HG03139 (cell line): ENCODE measurements around the gene PSMB7.

Experiments
- ATAC-seq: cut with Tn5 transposase; IDR thresholded peaks from one replicate; pipeline ENCODE4 v1.9.1; 2021; ENCODE audit not compliant: unreplicated experiment

Gene PSMB7

GRCh38 chr9:124384846-124385245 is 30.4 kb downstream of the PSMB7 start:
- ATAC-seq: no peak

- ATAC-seq: no peak
Observed at GRCh38 chr9:124384210-124384609, 31.0 kb downstream of the PSMB7 start.

GRCh38 chr9:124381170-124381945 is 33.9 kb downstream of the PSMB7 start:
- no peak for ATAC-seq

GRCh38 chr9:124377551-124378406 is 37.5 kb downstream of the PSMB7 start:
- no peak for ATAC-seq

DNA sequence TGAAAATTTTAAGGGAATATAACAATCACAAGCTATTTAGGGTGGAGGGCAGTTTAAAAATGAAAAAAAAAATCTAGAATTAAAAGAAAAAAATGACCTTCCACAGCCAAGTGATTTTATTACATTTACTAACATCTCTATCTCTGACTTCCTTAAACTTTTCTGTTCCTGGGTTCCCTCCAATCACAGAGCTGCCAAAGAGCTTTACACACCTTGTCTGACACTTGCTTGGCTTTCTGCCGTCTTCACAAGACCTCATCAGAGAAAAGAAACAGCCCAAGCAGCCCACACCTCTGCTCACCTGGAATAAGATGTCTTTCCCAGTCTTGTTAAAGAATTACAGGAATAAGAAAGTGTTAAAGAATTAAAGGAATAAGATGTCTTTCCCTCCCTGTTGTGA is 38.9 kb downstream of the PSMB7 start:
- no peak for ATAC-seq

DNA sequence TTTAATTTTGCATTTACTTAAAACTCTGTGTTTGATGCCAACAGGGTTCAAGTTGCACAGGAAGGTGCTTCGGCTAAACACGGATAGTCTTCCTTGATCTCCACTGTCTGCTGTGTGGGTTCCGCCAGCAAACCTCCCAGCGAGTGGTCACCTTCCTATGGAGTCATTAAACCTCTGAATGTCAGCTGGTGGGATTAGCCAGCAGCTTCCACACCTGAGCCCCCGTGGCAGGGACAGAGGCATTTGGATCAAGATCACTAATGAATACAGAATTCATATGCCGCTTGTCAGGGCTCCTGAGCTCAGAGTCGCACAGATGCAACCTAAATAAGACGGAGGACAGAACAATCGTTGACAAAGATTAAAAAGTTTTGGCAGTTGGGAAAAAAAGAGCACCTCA is 39.5 kb downstream of the PSMB7 start:
- ATAC-seq: no peak

- no peak for ATAC-seq
Observed at GRCh38 chr9:124373851-124374250, 41.4 kb downstream of the PSMB7 start.

GRCh38 chr9:124373386-124373785 is 41.9 kb downstream of the PSMB7 start:
- no peak for ATAC-seq

DNA sequence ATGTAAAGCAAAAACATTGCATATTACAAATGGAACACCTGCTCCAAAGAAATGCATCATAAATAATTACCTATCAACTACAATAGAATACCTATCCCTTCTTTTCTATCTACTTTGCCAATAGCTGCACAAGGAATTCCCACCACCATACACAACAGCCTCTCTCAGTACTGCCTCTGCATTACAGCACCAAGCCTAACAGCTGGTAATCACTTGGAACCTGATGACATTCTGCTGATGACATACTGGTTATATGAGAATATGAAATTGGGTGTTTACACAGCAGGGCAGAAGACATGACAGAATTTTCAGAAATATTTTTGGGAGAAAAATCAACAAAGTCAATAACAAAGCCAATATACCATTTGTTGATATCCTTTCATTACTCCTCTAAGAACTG is 43.2 kb downstream of the PSMB7 start:
- ATAC-seq: no peak

- ATAC-seq: no peak
Observed at GRCh38 chr9:124370896-124371582, 44.2 kb downstream of the PSMB7 start.

GRCh38 chr9:124369231-124369797 is 45.9 kb downstream of the PSMB7 start:
- no peak for ATAC-seq

GRCh38 chr9:124368692-124369091 is 46.5 kb downstream of the PSMB7 start:
- no peak for ATAC-seq

DNA sequence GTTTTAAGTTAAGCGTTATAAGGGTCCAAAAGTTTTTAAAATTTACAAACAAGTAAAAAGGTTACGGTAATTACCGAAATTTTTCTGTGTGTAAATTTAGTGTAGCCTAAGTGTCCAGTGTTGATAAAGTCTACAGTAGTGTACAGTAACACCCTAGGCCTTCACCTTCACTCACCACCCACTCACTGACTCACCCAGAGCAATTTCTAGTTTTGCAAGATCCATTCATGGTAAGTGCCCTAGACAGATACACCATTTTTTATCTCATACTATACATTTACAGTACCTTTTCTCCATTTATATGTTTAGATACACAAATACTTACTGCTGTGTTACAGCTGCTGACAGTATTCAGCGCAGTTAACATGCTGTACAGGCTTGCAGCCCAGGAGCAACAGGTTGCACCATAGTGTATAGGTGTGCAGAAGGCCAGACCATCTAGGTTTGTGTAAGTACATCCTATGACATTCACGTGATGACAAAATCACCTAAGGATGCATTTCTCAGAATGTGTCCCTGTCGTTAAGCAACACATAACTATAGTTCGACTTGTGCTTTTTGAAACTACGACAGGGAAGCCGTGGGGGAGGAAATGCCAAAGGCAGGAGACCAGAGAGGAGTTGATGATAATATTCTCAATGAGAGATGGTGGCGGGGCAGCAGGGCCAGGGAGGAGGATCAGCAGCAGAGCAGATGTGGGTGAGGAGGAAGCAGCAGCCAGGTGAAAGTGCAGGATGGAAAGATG is 48.6 kb downstream of the PSMB7 start:
- ATAC-seq: no peak

GRCh38 chr9:124365036-124365435 is 50.2 kb downstream of the PSMB7 start:
- no peak for ATAC-seq

GRCh38 chr9:124364141-124364540 is 51.1 kb downstream of the PSMB7 start:
- no peak for ATAC-seq

GRCh38 chr9:124363326-124364096 is 51.7 kb downstream of the PSMB7 start:
- ATAC-seq: no peak

DNA sequence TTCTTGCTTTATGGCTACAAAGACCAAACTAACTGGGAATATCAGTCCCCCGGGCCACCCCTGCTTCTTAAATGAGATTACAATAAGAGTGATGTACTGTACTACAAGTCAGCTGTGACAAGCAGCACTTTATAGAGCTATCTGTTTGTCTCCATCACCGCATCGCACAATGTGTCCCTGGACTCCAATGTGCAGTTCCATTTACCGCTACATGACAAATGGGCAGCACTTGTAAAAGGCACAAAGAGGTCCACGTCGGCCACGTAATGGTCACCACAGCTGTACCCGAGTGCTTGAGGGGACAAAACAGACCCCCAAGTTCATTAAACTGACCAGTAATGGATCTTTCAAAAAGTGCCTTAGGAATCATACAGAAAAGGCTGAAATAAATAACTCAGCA is 54.1 kb downstream of the PSMB7 start:
- no peak for ATAC-seq

DNA sequence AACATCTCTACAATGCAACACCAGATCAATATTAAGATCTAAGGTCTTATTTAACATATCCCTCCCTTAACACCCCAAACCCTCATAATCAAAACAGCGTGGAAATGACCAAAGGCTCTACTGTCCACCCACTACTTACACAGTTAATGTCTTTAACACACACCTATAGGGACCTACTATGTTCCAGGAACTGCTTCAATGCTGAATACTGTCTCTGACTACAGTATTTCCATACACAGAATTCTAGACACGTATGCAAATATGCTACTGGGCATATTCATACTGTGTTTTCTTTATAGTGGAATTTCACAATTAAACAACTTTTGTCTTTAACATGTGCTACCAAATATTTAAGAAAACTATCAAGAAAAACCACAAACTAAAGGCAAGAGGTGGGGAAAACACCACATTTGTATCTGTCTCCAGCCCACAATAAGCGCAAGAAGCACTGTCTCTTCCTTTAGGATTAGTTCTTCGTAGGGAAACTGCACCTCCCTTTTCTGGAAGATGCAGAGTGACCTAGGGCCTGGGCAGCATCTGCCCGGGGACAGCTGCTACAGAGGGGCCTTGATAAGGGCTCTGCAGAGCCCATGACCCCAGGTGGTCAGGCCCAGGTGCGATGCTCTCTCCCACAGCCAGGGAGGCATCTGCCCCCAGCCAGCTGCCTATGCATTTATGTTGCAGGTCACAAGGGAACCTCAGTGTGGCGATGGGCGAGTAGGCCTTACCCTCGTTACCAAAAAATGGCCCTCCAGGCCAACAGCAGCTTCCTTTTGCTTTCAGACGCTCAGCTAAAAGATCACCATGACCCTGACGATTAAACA is 55.2 kb downstream of the PSMB7 start:
- no peak for ATAC-seq

DNA sequence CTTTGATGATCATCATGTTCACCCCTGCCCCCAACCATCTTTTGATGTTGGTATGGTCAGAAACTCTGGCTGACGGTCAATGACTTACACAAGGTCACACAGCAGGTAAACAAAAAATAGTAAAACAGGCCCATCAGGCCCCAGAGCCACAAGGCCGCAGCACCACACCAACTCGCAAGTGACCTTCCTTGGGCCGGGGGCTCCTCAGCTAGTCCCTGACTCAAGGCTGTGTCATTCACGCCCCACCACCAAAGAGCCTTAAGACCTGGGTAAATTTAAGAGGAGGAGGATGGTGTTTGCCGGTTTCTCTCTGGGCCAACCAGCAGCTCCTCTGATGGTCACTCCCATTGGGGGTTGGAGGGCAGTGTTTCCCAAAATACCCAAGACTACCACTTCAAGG is 55.8 kb downstream of the PSMB7 start:
- ATAC-seq: no peak
